Mucosa of descending colon (tissue), 3 donors: ENCODE measurements around the gene DCLK1. TPM values are rescaled to one million over a fixed set of nuclear protein-coding genes. Genes with fewer than 3 reads are reported as not detected.

Experiments used
- ATAC-seq: fragments of 200-7000 bp; cut with Tn5 transposase; one replicate; pipeline ENCODE4 v1.9.1; 2020; ENCODE audit warnings: mild to moderate bottlenecking, moderate library complexity
- DNase-seq, 3 donors: peaks; one replicate each; pipeline ENCODE4 v3.0.0-alpha.2; 2020
- H3K36me3 ChIP-seq: fragments of 200-600 bp; one replicate; pipeline ENCODE4 v1.8.0; 2021; ENCODE audit warnings: low read depth, mild to moderate bottlenecking
- H3K4me1 ChIP-seq: fragments of 200-600 bp; one replicate; pipeline ENCODE4 v1.8.0; 2021; ENCODE audit warnings: low read depth, mild to moderate bottlenecking
- H3K4me3 ChIP-seq: fragments of 200-600 bp; one replicate; pipeline ENCODE4 v1.8.0; 2021; ENCODE audit warnings: mild to moderate bottlenecking
- H3K9me3 ChIP-seq: fragments of 200-600 bp; one replicate; pipeline ENCODE4 v1.8.0; 2021; ENCODE audit warnings: mild to moderate bottlenecking
- CTCF ChIP-seq: fragments of 200-600 bp; IDR thresholded peaks from one replicate; pipeline ENCODE4 v1.8.0; 2022; ENCODE audit warnings: antibody characterized with exemption, mild to moderate bottlenecking
- intact Hi-C, 2 donors: fragments of 100-400 bp; cut with DNase I in 1 of 2; cut with micrococcal nuclease in 1 of 2; formaldehyde crosslinking; loops; one replicate each; pipeline versions ENCODE4 v1.11.0 to v1.11.1; 2022; cut with DNase I, micrococcal nuclease
- total RNA-seq, 3 donors: library from RNA; stranded (reverse); fragmentation: NEBNext Ultra II Directional in 2 of 3; extraction: Animal tissue kit (Norgen Biotek cat#: 25700) in 2 of 3; gene quantifications; one replicate each; pipeline versions ENCODE4 v1.2.1 to v1.2.4, GENCODE V29; 2021 to 2023
- donor health status: DM: no; HTN: no; CAD: no; lungs with moderate emphysema.
- donor health status: DM: no; HTN: no; CAD: no.
- donor health status: DM: no; HTN: yes; CAD: no.

The DCLK1 gene
- total RNA-seq, 3 donors from 2014 or later: 2.6 to 17.9 (median 12.7) TPM

- Histone ChIP-seq H3K4me1 (no peaks in the 10 kb centered on the region), H3K9me3 (no peaks in the 10 kb centered on the region), H3K36me3 (no peaks in the 10 kb centered on the region), H3K4me3 (no peak overlapping the region)
- no peak for DNase-seq
- no peak for TF ChIP-seq CTCF
- intact Hi-C loops: no loop called here
- no peak for ATAC-seq
Measured at GRCh38 chr13:35787937-35788336, 343.2 kb downstream of the DCLK1 start.

- no peaks in the 10 kb centered on the region for H3K36me3 ChIP-seq
- intact Hi-C loops: no loop called here
- no peak overlapping the region for H3K4me3 ChIP-seq
- DNase-seq: no peak
- no peaks in the 10 kb centered on the region for H3K9me3 ChIP-seq
- no peaks in the 10 kb centered on the region for H3K4me1 ChIP-seq
- ATAC-seq: no peak
- no peak for TF ChIP-seq CTCF
Measured at GRCh38 chr13:35785576-35786303, 345.4 kb downstream of the DCLK1 start.

- Histone ChIP-seq H3K9me3 (no peaks in the 10 kb centered on the region), H3K4me1 (no peaks in the 10 kb centered on the region), H3K36me3 (no peaks in the 10 kb centered on the region), H3K4me3 (no peak overlapping the region)
- no peak for TF ChIP-seq CTCF
- no peak for ATAC-seq
- DNase-seq: no peak
- intact Hi-C loops: no loop called here
Measured at GRCh38 chr13:35784286-35784951, 346.8 kb downstream of the DCLK1 start.

DNA sequence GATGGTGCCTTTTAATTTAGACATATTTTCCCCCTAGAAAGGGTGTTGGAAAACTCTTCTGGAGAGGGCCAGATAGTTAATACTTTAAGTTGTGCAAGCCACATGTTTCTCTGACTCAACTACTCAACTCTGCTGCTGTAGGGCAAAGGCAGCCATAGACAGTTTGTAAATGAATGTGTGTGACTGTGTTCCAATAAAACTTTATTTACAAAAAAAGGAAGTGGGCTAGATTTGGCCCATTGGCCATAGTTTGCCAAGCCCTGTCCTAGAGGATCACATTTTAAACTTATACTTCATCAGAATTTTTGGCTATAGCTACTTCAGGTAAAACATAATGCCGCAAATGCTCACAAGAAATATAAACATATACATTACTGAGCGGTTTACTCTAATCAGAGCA is 348.4 kb downstream of the DCLK1 start:
- H3K4me3 ChIP-seq: no peak overlapping the region
- no peaks in the 10 kb centered on the region for H3K9me3 ChIP-seq
- no peak for DNase-seq
- intact Hi-C loops: no loop called here
- no peak for ATAC-seq
- H3K4me1 ChIP-seq: no peaks in the 10 kb centered on the region
- TF ChIP-seq CTCF: no peak
- H3K36me3 ChIP-seq: no peaks in the 10 kb centered on the region

DNA sequence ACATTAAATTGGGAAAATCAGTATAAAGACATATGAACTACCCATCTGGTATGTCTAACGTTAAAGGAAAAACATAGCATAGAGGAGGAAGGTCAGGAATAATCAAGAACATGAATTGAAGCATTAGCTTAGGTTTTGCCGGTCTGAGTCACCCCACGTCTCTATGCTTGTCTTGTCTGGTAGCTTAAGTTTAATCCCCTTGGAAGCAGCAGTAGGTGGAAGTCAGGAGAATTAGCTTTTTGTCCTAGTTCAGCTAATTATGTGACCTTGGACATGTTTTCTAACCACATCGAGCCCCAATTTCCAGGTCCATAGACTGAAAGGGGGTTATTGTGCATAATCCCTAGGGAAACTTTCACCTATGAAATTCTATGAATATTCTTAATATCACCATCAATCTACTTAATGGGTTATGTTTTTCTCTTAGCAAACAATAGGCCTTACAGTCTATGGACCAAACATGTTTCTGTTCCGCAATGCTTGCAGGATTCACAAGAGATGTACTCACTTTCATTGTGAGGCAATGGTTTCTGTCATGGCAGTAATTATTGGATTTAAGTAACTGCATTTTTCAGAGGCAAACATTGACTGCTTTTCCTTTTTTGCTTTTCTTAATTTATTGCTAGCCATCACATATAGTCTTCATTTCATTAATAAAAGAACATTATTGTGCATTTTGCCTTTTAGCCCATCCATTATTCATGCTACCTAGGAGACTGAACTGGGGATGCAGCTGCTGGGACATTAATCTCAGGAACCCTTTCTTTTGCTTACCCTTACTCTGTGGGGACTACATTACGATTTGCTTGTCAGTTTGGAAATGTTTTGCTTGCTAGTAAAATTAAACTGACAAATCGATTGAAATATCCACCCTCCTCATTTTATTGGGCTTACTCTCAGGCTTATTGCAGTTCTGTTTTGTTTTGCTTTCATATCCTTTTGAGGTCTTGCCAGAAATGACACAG is 349.9 kb downstream of the DCLK1 start:
- Histone ChIP-seq H3K4me1 (no peaks in the 10 kb centered on the region), H3K36me3 (no peaks in the 10 kb centered on the region), H3K9me3 (no peaks in the 10 kb centered on the region), H3K4me3 (no peak overlapping the region)
- intact Hi-C loops: no loop called here
- ATAC-seq (no peak), DNase-seq (no peak)
- TF ChIP-seq CTCF: no peak
